NT2/D1 (cell line): ENCODE data around the gene METRNL.
"Not testable (repeated sequence)": the region's sequence is repeated elsewhere in the genome, so short reads cannot be mapped to it uniquely, and the experiment has no call there.

Experiments used
- DNase-seq: peaks from one replicate; pipeline ENCODE4 v3.0.0-alpha.2; 2011; ENCODE audit warnings: low read depth, low spot score
- H3K27me3 ChIP-seq: 2 replicates; pipeline ENCODE4 v1.6.0; 2011; ENCODE audit warnings: mild to moderate bottlenecking; ENCODE audit not compliant: insufficient read length, insufficient read depth
- H3K36me3 ChIP-seq: 2 replicates; pipeline ENCODE4 v1.6.1; 2011; ENCODE audit warnings: mild to moderate bottlenecking, low read length, mixed read lengths; ENCODE audit not compliant: insufficient read depth, insufficient read length
- H3K4me1 ChIP-seq: 2 replicates; pipeline ENCODE4 v1.5.1; 2011; ENCODE audit not compliant: insufficient read depth, insufficient read length
- H3K4me3 ChIP-seq: 2 replicates; pipeline ENCODE4 v1.5.1; 2011; ENCODE audit warnings: low read depth; ENCODE audit not compliant: insufficient read length
- H3K9ac ChIP-seq: 2 replicates; pipeline ENCODE4 v1.6.0; 2011; ENCODE audit warnings: low read depth; ENCODE audit not compliant: insufficient read length
- H3K9me3 ChIP-seq: 2 replicates; pipeline ENCODE4 v1.5.1; 2011; ENCODE audit warnings: mild to moderate bottlenecking, low read length; ENCODE audit not compliant: insufficient read depth
- SUZ12 ChIP-seq: IDR thresholded peaks from 2 replicates; pipeline ENCODE4 v1.6.1; 2011; ENCODE audit not compliant: insufficient read length, insufficient read depth; ENCODE audit errors: extremely low read depth
- YY1 ChIP-seq: IDR thresholded peaks from 2 replicates; pipeline ENCODE4 v1.6.1; 2011; ENCODE audit not compliant: insufficient read length, insufficient read depth
- ZNF274 ChIP-seq: IDR thresholded peaks from 2 replicates; pipeline ENCODE4 v1.6.1; 2011; ENCODE audit warnings: mild to moderate bottlenecking, low read depth, low read length

Gene METRNL

DNA sequence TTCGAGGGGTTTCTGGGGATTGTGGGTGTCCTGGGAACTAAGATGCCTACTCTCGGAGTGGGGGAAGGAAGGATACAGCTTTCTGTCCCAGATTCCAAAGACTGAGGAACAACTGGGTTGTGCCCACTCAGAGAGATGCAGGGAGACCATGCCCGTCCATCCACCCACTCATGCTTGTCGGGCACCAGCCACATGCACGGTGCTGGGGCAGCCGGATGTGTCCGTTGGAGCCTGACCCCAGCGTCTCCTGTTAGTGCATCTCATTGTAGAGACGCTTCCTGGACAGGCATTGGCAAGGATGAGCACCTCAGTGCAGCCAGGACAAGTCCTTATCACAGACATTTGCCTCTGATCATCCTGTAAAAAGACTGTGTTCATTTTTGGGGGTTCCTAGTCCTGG lies 58.1 kb downstream of the METRNL start:
- no peak overlapping the region for H3K9ac ChIP-seq
- H3K36me3 ChIP-seq, result no peaks in the 10 kb centered on the region
- DNase-seq, result no peak
- TF ChIP-seq YY1, result no peak
- TF ChIP-seq ZNF274, result no peak
- no peak for TF ChIP-seq SUZ12
- peaks cover 17% of the 10 kb centered on the region for H3K4me1 ChIP-seq
- no peak overlapping the region for H3K4me3 ChIP-seq
- peaks cover 9% of the 10 kb centered on the region for H3K9me3 ChIP-seq
- peaks cover 4% of the 10 kb centered on the region for H3K27me3 ChIP-seq

DNA sequence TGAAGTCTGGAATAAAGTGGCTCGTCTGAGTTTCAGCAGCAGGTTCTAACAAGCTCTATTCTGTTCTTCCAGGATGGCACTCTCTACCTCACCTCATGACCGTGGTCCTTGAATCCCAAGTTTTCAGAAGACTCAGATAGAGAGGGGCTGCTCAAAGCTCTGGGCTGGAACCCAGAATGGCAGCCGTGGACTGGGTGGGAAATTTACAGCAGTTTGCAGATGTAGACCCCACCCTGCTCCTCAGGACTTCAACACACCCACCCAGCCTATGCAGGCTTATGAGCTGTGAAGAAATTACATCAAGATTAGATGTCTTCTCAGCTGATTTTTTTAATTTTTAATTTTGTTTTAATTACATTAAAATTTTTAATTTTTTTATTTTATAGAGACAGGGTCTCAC lies 59.4 kb downstream of the METRNL start:
- Histone ChIP-seq H3K36me3 (no peaks in the 10 kb centered on the region), H3K4me1 (peaks cover 9% of the 10 kb centered on the region), H3K4me3 (no peak overlapping the region), H3K9me3 (peaks cover 17% of the 10 kb centered on the region), H3K27me3 (peaks cover 4% of the 10 kb centered on the region), H3K9ac (no peak overlapping the region)
- TF ChIP-seq YY1 (no peak), SUZ12 (no peak), ZNF274 (no peak)
- no peak for DNase-seq

DNA sequence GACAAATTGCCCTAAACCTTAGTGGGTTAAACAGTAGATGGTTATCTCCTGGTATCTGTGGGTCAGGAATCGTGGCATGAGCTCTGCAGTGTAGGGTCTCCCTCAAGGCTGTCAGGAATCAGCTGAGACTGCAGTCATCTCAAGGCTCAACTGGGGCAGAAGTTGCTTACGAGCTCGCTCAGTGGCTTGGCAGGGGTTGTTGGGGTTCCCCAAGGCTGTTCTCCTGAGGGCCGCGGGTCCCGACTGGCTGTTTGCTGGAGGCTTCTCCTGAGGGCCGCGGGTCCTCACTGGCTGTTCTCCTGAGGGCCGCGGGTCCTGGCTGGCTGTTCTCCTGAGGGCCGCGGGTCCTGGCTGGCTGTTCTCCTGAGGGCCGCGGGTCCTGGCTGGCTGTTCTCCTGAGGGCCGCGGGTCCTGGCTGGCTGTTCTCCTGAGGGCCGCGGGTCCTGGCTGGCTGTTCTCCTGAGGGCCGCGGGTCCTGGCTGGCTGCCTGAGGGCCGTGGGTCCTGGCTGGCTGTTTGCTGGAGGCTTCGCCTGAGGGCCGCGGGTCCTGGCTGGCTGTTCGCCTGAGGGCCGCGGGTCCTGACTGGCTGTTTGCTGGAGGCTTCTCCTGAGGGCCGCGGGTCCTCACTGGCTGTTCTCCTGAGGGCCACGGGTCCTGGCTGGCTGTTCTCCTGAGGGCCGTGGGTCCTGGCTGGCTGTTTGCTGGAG lies 60.3 kb downstream of the METRNL start:
- not testable (repeated sequence) for H3K9ac ChIP-seq, DNase-seq, H3K4me1 ChIP-seq, H3K27me3 ChIP-seq, H3K36me3 ChIP-seq, H3K4me3 ChIP-seq
- peaks cover 17% of the 10 kb centered on the region for H3K9me3 ChIP-seq

DNA sequence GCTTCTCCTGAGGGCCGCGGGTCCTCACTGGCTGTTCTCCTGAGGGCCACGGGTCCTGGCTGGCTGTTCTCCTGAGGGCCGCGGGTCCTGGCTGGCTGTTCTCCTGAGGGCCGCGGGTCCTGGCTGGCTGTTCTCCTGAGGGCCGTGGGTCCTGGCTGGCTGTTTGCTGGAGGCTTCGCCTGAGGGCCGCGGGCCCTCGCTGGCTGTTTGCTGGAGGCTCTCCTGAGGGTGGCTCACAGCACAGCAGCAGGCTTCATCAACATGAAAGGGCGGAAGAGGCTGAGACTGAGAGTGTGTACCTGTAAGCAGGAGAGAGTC lies 60.8 kb downstream of the METRNL start:
- H3K27me3 ChIP-seq, DNase-seq, H3K4me1 ChIP-seq, H3K4me3 ChIP-seq, H3K9ac ChIP-seq, H3K36me3 ChIP-seq: not testable (repeated sequence)
- H3K9me3 ChIP-seq, result peaks cover 17% of the 10 kb centered on the region

DNA sequence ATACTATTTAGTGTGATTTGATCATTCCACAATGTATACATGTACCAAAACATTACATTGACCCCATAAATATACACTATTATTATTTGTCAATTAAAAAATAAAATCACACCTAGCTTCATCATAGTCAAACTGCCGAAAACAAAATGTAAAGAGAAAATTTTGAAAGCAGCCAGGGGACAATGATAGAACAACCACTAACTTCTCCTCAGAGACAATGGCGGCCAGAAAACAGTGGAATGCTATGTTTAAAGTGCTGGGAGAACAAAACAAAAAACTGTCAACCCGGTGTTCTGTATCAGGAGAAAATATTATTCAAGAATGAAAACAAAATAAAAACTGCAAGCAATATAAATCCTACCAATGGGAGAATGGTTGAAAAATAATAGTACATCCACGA lies 63.2 kb downstream of the METRNL start:
- Histone ChIP-seq H3K4me1 (no peaks in the 10 kb centered on the region), H3K9me3 (peaks cover 17% of the 10 kb centered on the region), H3K9ac (no peak overlapping the region), H3K4me3 (no peak overlapping the region), H3K36me3 (no peaks in the 10 kb centered on the region), H3K27me3 (peaks cover under 1% of the 10 kb centered on the region)
- DNase-seq, result no peak
- no peak for TF ChIP-seq ZNF274
- TF ChIP-seq SUZ12, result no peak
- no peak for TF ChIP-seq YY1

DNA sequence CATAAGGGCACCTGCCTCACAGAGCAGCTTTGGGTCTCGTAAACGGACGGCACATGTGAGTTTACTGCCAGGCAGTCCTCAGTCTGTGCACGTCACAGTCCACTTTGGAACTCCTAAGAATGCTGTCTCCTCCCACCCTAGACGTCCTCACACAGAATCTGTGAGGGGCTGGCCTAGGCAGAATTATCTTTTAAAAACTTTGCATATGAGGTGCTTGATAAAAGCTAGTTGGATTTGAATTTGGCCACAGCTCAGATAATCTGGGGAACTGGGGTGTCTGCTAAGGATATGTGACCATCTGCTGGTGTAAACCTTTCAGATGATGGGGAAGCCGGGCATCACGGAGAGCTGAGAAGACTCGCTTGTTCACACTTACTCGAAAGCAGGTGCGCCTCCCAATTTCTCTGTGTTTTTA lies 64.4 kb downstream of the METRNL start:
- no peaks in the 10 kb centered on the region for H3K27me3 ChIP-seq
- no peaks in the 10 kb centered on the region for H3K4me1 ChIP-seq
- no peak overlapping the region for H3K4me3 ChIP-seq
- no peaks in the 10 kb centered on the region for H3K36me3 ChIP-seq
- H3K9me3 ChIP-seq, result peaks cover 17% of the 10 kb centered on the region
- H3K9ac ChIP-seq, result no peak overlapping the region
- DNase-seq, result no peak
- TF ChIP-seq SUZ12 (no peak), ZNF274 (no peak), YY1 (no peak)
